Muscle layer of duodenum (tissue), 2 donors: ENCODE measurements around the gene PSMD13.
"Not testable (repeated sequence)": the region's sequence is repeated elsewhere in the genome, so short reads cannot be mapped to it uniquely, and the experiment has no call there.

Experiments
- H3K27ac ChIP-seq: one replicate; pipeline ENCODE4 v1.7.0; 2013; ENCODE audit warnings: mild to moderate bottlenecking, low read length
- H3K27me3 ChIP-seq: one replicate; pipeline ENCODE4 v1.7.0; 2013; ENCODE audit warnings: low read depth, mild to moderate bottlenecking, control low read depth, low read length
- H3K36me3 ChIP-seq, 2 donors: one replicate each; pipeline ENCODE4 v1.7.0; 2013; ENCODE audit warnings: low read length in 2 of 2, control low read depth in 1 of 2, mild to moderate bottlenecking in 1 of 2; ENCODE audit not compliant: insufficient read depth in 2 of 2, control insufficient read depth in 1 of 2
- H3K4me1 ChIP-seq, 2 donors: one replicate each; pipeline ENCODE4 v1.7.0; 2013; ENCODE audit warnings: low read length in 2 of 2, mild to moderate bottlenecking in 2 of 2, control low read depth in 1 of 2, moderate library complexity in 1 of 2; ENCODE audit not compliant: insufficient read depth in 2 of 2, control insufficient read depth in 1 of 2
- H3K4me3 ChIP-seq, 2 donors: one replicate each; pipeline ENCODE4 v1.7.0; 2013; ENCODE audit warnings: low read length in 2 of 2, low read depth in 1 of 2, mild to moderate bottlenecking in 1 of 2
- H3K9me3 ChIP-seq, 2 donors: one replicate each; pipeline ENCODE4 v1.7.0; 2013; ENCODE audit warnings: low read length in 2 of 2, control low read depth in 1 of 2, mild to moderate bottlenecking in 1 of 2; ENCODE audit not compliant: control insufficient read depth in 1 of 2
- donor health status: healthy.

Gene PSMD13

DNA sequence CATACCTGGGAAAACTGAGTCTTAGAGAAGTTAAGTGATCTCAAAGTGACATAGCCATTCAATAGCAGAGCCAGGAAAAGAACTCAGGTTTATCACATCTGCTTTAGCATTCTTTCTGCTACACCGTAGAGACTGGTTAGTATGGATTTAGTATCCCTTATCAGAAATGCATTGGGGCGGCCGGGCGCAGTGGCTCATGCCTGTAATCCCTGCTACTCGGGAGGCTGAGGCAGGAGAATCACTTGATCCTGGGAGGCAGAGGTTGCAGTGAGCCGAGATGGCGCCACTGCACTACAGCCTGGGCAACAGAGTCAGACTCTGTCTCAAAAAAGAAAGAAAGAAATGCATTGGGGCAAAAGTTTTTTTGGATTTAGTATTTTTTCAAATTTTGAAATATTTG lies 1.6 kb downstream of the PSMD13 start:
- peak overlapping the region in 1 of 2 donors; percentile 70 for H3K4me3 ChIP-seq
- H3K4me1 ChIP-seq: peaks cover 8 to 23% of the 10 kb centered on the region in 2 donors
- H3K27me3 ChIP-seq: not testable (repeated sequence)

GRCh38 chr11:240315-240714 lies 3.5 kb downstream of the PSMD13 start:
- Histone ChIP-seq H3K4me1 (peaks cover 8 to 15% of the 10 kb centered on the region in 2 donors), H3K27me3 (no peaks in the 10 kb centered on the region), H3K9me3 (no peaks in the 10 kb centered on the region), H3K4me3 (no peak overlapping the region), H3K27ac (no peak overlapping the region), H3K36me3 (peaks cover 42% of the 10 kb centered on the region in 2 donors)

More for the DNA sequence above, 1.6 kb downstream of the PSMD13 start:
- not testable (repeated sequence) for H3K9me3 ChIP-seq, H3K27ac ChIP-seq
- H3K36me3 ChIP-seq: peaks cover 23 to 25% of the 10 kb centered on the region in 2 donors

DNA sequence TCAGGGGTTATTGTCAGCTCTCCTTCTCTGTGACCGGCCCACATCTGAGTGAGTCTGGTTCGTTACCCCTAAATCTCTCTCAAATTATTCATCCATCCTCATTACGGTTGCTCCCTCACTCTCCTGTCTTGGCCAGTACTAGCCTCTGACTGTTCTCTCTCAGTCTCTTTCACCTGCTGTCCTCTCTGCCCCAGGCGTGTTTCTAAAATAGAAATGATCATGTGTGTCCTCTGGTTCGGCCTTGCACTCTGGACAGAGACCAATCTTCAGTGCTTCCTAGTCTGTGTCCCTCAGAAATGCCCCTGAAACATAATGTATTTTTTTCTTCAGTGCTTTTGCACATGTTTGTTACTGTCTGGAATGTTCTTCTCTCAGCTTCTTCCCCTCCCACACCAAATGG lies 4.9 kb downstream of the PSMD13 start:
- H3K9me3 ChIP-seq: no peaks in the 10 kb centered on the region
- H3K36me3 ChIP-seq: peaks cover 53% of the 10 kb centered on the region in 2 donors
- H3K4me1 ChIP-seq: peaks cover 8 to 12% of the 10 kb centered on the region in 2 donors
- no peak overlapping the region for H3K27ac ChIP-seq
- no peak overlapping the region for H3K4me3 ChIP-seq
- H3K27me3 ChIP-seq: no peaks in the 10 kb centered on the region

- H3K27me3 ChIP-seq: no peaks in the 10 kb centered on the region
- H3K27ac ChIP-seq: no peak overlapping the region
- H3K4me3 ChIP-seq: no peak overlapping the region
- no peaks in the 10 kb centered on the region for H3K9me3 ChIP-seq
- H3K4me1 ChIP-seq: no peaks in the 10 kb centered on the region
- H3K36me3 ChIP-seq: peaks cover 70 to 71% of the 10 kb centered on the region in 2 donors
These were observed 7.6 kb downstream of the PSMD13 start for GRCh38 chr11:244376-244775.

DNA sequence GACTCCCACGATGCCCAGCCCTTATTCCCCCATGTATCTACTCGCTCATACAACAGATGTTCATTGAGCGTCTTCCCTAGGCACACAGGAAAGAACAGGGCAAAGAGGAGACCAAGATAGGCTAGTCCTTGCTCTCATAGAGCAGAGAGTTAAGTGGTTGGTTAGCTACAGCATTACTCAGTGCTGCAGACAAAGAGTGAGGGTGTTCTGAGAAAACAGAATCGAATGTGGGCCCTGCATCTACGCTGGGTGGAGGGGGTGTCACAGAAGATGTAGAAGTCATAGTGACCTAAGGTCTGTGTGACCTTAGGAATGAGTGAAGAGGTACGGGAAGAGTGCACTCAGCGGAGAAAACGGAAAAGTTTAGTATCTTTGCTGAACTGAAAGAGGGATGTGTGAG lies 12.3 kb downstream of the PSMD13 start:
- no peaks in the 10 kb centered on the region for H3K4me1 ChIP-seq
- H3K4me3 ChIP-seq: no peak overlapping the region
- no peak overlapping the region for H3K27ac ChIP-seq
- no peaks in the 10 kb centered on the region for H3K9me3 ChIP-seq
- no peaks in the 10 kb centered on the region for H3K27me3 ChIP-seq
- H3K36me3 ChIP-seq: peaks cover 70 to 92% of the 10 kb centered on the region in 2 donors

DNA sequence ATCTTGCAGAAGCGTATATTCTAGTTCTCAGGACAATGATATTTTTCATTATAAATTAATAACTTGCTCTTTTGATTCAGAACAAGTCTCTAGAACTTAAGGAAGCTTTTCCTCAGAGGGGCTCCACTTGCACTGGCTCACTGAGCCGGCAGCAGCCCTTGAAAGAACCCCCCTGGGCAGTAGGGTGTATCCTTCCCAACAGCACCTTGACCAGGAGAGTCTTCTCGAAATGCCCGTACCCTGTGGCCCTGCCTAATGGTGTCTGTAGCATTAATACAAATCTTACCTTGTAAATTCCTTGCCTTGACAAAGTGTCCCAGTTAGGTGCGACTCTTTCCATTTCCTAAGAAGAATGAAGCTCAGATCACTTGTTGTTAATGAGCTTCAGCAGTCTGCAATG lies 13.5 kb downstream of the PSMD13 start:
- H3K27me3 ChIP-seq: no peaks in the 10 kb centered on the region
- no peaks in the 10 kb centered on the region for H3K4me1 ChIP-seq
- no peak overlapping the region for H3K27ac ChIP-seq
- H3K9me3 ChIP-seq: no peaks in the 10 kb centered on the region
- H3K36me3 ChIP-seq: peaks cover 61 to 80% of the 10 kb centered on the region in 2 donors
- no peak overlapping the region for H3K4me3 ChIP-seq

- Histone ChIP-seq H3K27ac (no peak overlapping the region), H3K36me3 (peaks cover 58 to 74% of the 10 kb centered on the region in 2 donors), H3K9me3 (no peaks in the 10 kb centered on the region), H3K4me1 (no peaks in the 10 kb centered on the region), H3K4me3 (no peak overlapping the region), H3K27me3 (no peaks in the 10 kb centered on the region)
These were observed 14.0 kb downstream of the PSMD13 start for GRCh38 chr11:250740-251299.

DNA sequence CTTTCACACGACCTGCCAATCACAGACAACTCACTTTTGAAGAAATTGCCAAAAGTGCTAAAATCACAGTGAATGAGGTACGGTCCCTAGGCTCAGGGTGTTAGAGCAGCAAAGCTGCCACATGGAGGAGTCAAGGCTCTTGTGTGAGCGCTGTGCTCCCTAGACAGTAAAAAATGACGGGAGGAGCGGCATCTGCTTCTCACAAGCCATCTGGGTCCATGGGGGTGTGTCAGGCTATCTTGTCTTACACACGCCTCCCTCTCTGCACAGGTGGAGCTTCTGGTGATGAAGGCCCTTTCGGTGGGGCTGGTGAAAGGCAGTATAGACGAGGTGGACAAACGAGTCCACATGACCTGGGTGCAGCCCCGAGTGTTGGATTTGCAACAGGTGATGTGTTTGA lies 14.8 kb downstream of the PSMD13 start:
- H3K36me3 ChIP-seq: peaks cover 50 to 67% of the 10 kb centered on the region in 2 donors
- no peaks in the 10 kb centered on the region for H3K4me1 ChIP-seq
- H3K9me3 ChIP-seq: no peaks in the 10 kb centered on the region
- no peak overlapping the region for H3K27ac ChIP-seq
- H3K27me3 ChIP-seq: no peaks in the 10 kb centered on the region
- no peak overlapping the region for H3K4me3 ChIP-seq

GRCh38 chr11:252666-253065 lies 15.9 kb downstream of the PSMD13 start:
- Histone ChIP-seq H3K4me3 (no peak overlapping the region), H3K9me3 (no peaks in the 10 kb centered on the region), H3K27me3 (no peaks in the 10 kb centered on the region), H3K27ac (no peak overlapping the region), H3K36me3 (peaks cover 41 to 57% of the 10 kb centered on the region in 2 donors), H3K4me1 (no peaks in the 10 kb centered on the region)

DNA sequence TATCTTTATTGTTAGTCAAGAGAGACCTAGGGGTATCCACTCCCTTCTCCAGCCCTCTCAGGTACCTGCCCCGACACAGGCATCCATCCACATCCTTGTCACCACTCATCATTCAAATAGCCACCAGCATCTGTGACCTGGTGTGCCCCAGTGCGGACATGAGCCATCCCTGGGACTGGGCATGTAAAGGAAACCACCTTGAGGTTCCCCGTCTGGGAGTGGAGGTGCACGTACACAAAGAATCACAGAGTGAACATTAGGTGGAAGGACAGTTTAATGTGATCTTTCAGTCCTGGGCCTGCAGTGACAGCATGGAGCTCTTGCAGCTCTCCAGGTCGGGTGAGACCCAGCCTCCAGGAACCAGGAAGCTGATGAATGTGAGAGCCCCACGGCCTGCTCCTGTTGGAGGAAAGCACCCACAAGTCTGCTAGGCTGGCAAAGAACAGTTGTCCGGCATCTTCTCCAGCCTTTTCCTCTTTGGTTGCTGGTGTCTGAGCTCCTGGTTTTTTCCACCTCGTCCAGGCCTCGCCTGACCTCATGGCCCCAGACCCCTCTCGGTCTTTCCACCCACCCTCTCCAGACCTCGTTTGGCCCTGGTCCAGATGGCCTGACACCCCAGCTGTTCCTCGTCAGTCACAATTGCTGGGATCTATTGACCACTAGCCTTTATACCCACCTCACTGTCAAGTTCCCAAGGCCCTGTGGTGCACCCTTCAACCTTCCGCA lies 16.5 kb downstream of the PSMD13 start:
- Histone ChIP-seq H3K4me3 (no peak overlapping the region), H3K27ac (no peak overlapping the region), H3K36me3 (peaks cover 35 to 50% of the 10 kb centered on the region in 2 donors)

GRCh38 chr11:253886-254270 lies 17.1 kb downstream of the PSMD13 start:
- Histone ChIP-seq H3K4me3 (no peak overlapping the region), H3K4me1 (no peaks in the 10 kb centered on the region), H3K36me3 (peaks cover 29 to 45% of the 10 kb centered on the region in 2 donors), H3K27ac (no peak overlapping the region), H3K27me3 (no peaks in the 10 kb centered on the region), H3K9me3 (no peaks in the 10 kb centered on the region)

More for the DNA sequence above, 16.5 kb downstream of the PSMD13 start:
- Histone ChIP-seq H3K9me3 (no peaks in the 10 kb centered on the region), H3K4me1 (no peaks in the 10 kb centered on the region), H3K27me3 (no peaks in the 10 kb centered on the region)
